SJCRH30 (cell line): Measurements from ENCODE around the gene ALDH1A3. TPM values are rescaled to one million over a fixed set of nuclear protein-coding genes. Genes with fewer than 3 reads are reported as not detected.

Experiments
- DNase-seq, 2 experiments: peaks; one replicate each; pipeline ENCODE4 v3.0.0-alpha.2; 2015 to 2020
- H3K27ac ChIP-seq: fragments of 250-450 bp; sonication (Bioruptor Pico); 2 replicates; pipeline ENCODE4 v1.5.1; 2020; ENCODE audit warnings: mild to moderate bottlenecking, moderate library complexity
- H3K27me3 ChIP-seq: fragments of 250-450 bp; sonication (Bioruptor Pico); 2 replicates; pipeline ENCODE4 v1.5.1; 2020; ENCODE audit warnings: mild to moderate bottlenecking, moderate library complexity
- H3K36me3 ChIP-seq: fragments of 250-450 bp; sonication (Bioruptor Pico); 2 replicates; pipeline ENCODE4 v1.5.1; 2020; ENCODE audit warnings: mild to moderate bottlenecking, moderate library complexity
- H3K4me1 ChIP-seq: fragments of 250-450 bp; sonication (Bioruptor Pico); 2 replicates; pipeline ENCODE4 v1.5.1; 2020; ENCODE audit warnings: mild to moderate bottlenecking, moderate library complexity
- H3K4me3 ChIP-seq: fragments of 250-450 bp; sonication (Bioruptor Pico); 2 replicates; pipeline ENCODE4 v1.5.1; 2020; ENCODE audit warnings: mild to moderate bottlenecking, moderate library complexity
- H3K9me3 ChIP-seq: fragments of 250-450 bp; sonication (Bioruptor Pico); replicated peaks from 2 replicates; pipeline ENCODE4 v1.5.1; 2020; ENCODE audit warnings: mild to moderate bottlenecking, moderate library complexity
- total RNA-seq: library from RNA; depleted of rRNA; stranded (reverse); fragments of >200 nt; shearing (Covaris generic); gene quantifications from 2 replicates; pipeline ENCODE4 v1.2.3, GENCODE V29; 2014; rRNA removed

The ALDH1A3 gene
- total RNA-seq, 1 experiment from 2014 or later, result 154 TPM

DNA sequence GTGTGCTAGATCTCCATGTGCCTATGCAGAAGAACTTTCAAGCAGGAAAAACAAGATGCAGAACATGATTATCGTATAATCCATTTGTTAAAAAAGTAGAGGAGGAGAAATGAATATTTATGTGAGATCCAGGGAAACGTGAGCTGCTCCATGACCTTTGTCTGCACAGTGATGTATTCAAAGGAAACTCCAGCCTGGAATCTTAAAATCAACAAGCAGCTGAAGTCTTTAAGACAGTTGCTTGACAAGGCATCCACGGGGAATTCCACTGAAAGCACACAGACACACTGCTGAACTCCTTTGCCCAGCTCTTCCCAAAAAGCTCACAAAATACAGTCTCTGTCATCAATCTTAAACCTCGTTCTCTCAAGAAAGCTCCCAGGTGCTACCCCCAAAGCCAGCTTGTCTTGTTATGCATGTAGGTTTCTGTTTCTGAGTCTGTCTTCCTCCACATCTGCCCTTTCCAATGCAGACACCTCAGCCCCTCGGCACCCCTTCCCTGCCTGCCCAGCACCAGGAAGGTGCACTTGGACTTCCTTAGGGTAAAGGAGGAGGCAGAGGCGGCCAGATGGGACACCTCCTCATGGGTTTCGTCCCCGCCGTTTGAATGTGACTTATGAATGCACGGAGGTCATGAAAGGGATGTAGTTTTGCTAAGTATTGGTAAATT, 68.3 kb downstream of the ALDH1A3 start:
- no peak for DNase-seq
- H3K27ac ChIP-seq, result no peak overlapping the region

DNA sequence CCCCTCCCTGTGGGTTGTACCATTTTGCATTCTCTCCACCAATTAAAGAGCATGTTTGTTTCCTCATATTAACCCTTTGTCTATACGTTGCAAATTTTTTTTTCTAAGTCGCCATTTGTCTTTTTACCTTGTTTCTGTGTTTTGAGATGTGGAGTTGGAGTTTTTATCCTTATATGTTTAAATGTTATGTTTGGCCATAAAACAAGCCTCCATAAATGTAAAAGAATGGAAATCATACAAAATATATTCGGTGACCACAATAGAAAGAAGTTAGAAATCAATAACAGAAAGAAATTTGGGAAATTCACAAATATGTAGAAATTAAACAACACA, 68.8 kb downstream of the ALDH1A3 start:
- Histone ChIP-seq H3K36me3 (peaks cover 3% of the 10 kb centered on the region; the same call in 1 of the 2 replicates), H3K4me1 (no peaks in the 10 kb centered on the region; the same call in 1 of the 2 replicates), H3K27ac (no peak overlapping the region), H3K27me3 (no peaks in the 10 kb centered on the region), H3K4me3 (no peak overlapping the region), H3K9me3 (no peaks in the 10 kb centered on the region)
- no peak for DNase-seq

More for the DNA sequence above, 68.3 kb downstream of the ALDH1A3 start:
- no peaks in the 10 kb centered on the region; the same call in 1 of the 2 replicates for H3K4me1 ChIP-seq
- H3K9me3 ChIP-seq, result no peaks in the 10 kb centered on the region
- H3K36me3 ChIP-seq, result peaks cover 3% of the 10 kb centered on the region; the same call in 1 of the 2 replicates
- no peaks in the 10 kb centered on the region for H3K27me3 ChIP-seq
- no peak overlapping the region for H3K4me3 ChIP-seq

GRCh38 chr15:100949691-100950090, 70.1 kb downstream of the ALDH1A3 start:
- Histone ChIP-seq H3K27me3 (no peaks in the 10 kb centered on the region), H3K36me3 (peaks cover 3% of the 10 kb centered on the region; the same call in 1 of the 2 replicates), H3K4me1 (no peaks in the 10 kb centered on the region; the same call in 1 of the 2 replicates), H3K27ac (no peak overlapping the region), H3K9me3 (no peaks in the 10 kb centered on the region), H3K4me3 (no peak overlapping the region)
- DNase-seq, result no peak

DNA sequence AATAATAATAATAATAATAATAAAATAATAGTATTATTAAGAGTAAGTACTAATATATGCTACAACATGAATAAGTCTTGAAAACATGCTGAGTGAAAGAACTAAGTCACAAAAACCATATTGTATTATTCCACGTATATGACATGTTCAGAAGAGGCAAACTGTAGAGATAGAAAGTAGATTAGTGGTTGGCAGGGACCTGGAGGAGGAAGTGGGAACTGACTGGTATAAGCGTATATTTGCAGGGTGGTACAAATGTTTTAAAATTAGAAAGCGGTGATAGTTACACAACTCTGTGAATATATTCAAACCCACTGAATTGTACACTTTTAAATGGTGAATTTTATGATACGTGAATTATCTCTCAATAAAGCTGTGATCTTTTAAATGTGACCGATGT, 72.3 kb downstream of the ALDH1A3 start:
- H3K4me1 ChIP-seq, result no peaks in the 10 kb centered on the region; the same call in 1 of the 2 replicates
- H3K27me3 ChIP-seq, result no peaks in the 10 kb centered on the region
- H3K4me3 ChIP-seq, result no peak overlapping the region
- no peaks in the 10 kb centered on the region; the same call in 1 of the 2 replicates for H3K9me3 ChIP-seq
- H3K36me3 ChIP-seq, result peaks cover 3% of the 10 kb centered on the region; the same call in 1 of the 2 replicates
- DNase-seq, result no peak
- H3K27ac ChIP-seq, result no peak overlapping the region

DNA sequence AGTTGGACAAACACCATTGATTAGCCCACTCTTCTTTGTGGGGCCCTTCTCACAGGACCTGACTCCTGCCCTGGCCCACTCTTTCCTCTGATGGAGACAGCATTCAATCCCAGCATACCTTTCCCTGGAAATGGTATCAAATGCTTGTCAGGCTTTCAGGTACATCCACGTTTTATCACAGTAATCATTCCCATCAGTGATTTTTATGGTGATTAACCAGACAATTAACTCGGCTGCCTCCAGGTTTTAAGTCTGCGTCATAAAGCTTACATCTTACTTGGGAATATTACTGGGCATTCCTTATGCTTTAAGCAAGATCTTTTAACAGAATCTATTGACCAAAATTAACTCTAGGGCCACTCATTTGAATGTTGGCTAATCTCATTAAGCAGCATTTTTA, 72.9 kb downstream of the ALDH1A3 start:
- Histone ChIP-seq H3K27ac (no peak overlapping the region), H3K9me3 (no peaks in the 10 kb centered on the region; the same call in 1 of the 2 replicates), H3K27me3 (no peaks in the 10 kb centered on the region), H3K36me3 (peaks cover 3% of the 10 kb centered on the region; the same call in 1 of the 2 replicates), H3K4me1 (no peaks in the 10 kb centered on the region; the same call in 1 of the 2 replicates), H3K4me3 (no peak overlapping the region)
- no peak for DNase-seq

DNA sequence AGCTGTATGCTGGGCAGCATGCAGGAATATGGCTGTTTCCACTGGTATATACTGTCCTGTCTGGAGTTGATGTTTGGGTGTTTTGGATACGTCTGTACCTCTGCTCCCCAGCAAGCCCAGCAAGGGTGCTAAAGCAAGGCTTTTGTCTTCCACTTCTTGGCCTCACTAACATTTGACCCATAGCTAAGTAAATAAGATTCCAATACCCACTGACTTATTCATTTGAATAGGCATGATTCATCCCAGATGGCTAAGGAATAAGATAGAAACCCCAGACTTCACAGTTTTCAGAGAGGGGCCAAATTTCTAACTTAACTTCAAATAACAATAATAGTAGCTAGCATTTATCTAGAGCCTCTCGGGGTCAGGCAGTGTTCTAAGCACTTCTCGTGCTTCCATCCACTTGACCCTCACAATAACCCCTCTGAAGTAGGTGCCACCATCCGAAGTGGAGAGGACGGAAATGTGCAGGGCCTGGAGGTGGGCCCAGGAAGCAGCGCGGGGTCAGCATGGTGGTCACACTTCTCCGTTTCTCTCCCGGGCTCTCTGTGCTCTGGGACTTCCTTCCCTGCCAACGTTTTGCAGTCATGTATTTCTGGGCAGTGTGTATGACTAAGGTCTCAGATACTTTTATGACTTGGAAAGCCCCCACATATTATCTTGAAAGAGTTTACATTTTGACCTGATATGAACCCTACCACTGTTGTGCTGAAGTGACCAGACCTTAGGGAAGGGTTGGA, 78.9 kb downstream of the ALDH1A3 start:
- DNase-seq, result no peak
- no peak overlapping the region for H3K27ac ChIP-seq
- no peaks in the 10 kb centered on the region for H3K4me1 ChIP-seq
- no peak overlapping the region for H3K4me3 ChIP-seq
- no peaks in the 10 kb centered on the region; the same call in 1 of the 2 replicates for H3K9me3 ChIP-seq
- no peaks in the 10 kb centered on the region for H3K36me3 ChIP-seq
- no peaks in the 10 kb centered on the region for H3K27me3 ChIP-seq

DNA sequence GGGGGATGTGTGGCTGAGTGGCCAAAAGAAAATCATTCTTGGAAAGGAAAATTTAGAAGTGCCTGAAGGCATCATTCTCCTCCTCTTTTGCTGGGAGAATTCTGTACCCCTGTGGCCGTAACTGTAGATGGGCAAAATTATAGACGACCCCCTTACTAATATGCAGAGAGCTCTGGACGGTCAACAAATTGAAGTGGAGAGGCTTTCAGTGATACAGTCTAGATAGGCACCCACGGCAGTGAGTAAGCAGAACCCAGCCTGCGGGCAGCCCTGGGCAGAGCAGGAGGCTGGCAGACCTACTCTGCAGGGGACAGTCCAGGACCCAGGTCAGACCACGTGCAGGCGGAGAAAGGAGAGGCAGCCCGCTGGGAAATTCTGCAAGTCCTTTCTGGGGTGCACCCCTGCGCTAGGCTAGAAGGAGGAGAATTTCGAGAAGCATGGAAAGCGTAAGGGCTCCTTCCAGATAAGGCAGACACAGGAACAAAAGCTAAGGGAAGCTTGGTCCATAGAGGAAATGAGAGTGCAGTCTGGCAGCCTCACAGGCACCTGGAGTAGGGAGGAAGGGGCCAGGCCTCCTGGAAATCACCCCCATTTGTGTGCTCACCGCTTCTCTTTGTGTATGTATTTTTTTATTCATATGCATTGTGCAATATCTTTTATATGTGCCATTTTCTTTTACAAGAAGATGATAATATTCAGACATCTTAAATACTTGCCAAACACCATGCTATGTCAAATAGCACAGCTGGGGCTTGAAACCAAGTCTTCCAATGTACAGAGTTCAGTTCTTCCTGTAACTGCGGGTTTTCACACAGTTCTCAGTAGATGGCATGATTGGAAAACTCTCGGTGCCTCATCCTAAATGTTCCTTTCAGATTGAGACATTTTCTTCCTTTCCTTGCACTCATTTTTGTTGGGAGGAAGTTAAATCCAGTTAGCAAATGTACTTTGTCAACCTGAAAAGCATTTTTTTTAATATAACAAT, 79.7 kb downstream of the ALDH1A3 start:
- H3K27ac ChIP-seq, result no peak overlapping the region
- H3K4me1 ChIP-seq, result no peaks in the 10 kb centered on the region
- no peak overlapping the region for H3K4me3 ChIP-seq
- DNase-seq, result no peak
- no peaks in the 10 kb centered on the region; the same call in 1 of the 2 replicates for H3K9me3 ChIP-seq
- no peaks in the 10 kb centered on the region for H3K36me3 ChIP-seq
- no peaks in the 10 kb centered on the region for H3K27me3 ChIP-seq

Other genes with a start within 250 kb of the ALDH1A3 start
- gene LRRK1, start 39.5 kb downstream of the ALDH1A3 start, total RNA-seq, result 5.5 and 5.8 TPM in 2 replicates